ENCODE data around the gene MYO16. TPM values are rescaled to one million over a fixed set of nuclear protein-coding genes. Genes with fewer than 3 reads are reported as not detected.
A peak's percentile ranks its signal among the peaks of the same experiment; 100 is the strongest.

Gene MYO16
- 10 to 100 TPM; 12.0 to 14.9 TPM for total RNA-seq
- polyA plus RNA-seq, result under 1 TPM; 0.54 to 0.55 TPM

DNA sequence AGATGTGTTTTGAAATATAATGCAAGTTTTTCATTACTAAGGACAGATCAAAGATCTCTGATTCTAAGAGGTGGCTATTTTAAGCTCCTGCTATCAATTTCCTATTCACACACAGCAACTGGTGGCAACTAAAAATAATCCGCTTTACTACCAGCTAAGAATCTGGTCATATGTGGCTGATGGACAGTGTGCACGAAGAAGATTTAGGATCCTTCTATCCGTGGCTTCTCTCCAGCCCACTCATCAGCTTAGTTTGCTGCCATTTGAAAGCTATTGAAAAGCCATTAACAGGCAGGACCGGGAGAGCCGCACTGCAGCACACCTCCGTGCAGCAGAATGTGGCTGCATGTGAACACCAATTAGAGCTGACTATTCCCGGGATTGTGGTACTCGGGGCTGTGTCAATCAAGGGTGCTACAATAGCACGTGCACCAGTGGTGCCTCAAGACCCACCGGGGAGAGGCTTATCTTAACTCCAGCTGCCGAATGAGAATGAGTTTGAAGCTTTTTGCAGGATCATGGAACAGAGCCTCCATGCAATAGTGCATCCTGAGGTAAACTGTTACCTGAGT lies at the start of gene MYO16:
MYO16 (plus strand) TSS at position 431 of the 572 bp plus-strand sequence. CDS start 234 bp downstream, outside the sequence.
- Histone ChIP-seq H3K27me3 (ENCODE audit: insufficient read depth, low read length) (no peaks in the 10 kb centered on the region), H3K9me3 (ENCODE audit: control insufficient read depth in 1 of 2, low read length in 2 of 2) (no peaks in the 10 kb centered on the region), H3K36me3 (ENCODE audit: insufficient read depth, low read length) (no peaks in the 10 kb centered on the region), H3K4me3 (ENCODE audit: low read length in 2 of 2) (no peak within 1 kb of the TSS), H3K27ac (ENCODE audit: low read depth, low read length) (no peak within 1 kb of the TSS), H3K4me1 (ENCODE audit: insufficient read depth, low read length) (no peaks in the 10 kb centered on the region)
- Mint-ChIP-seq H3K27ac (no peak within 1 kb of the TSS), H3K9me3 (peaks cover 0 to 15% (median 8%) of the 10 kb centered on the region in 8 donors), H3K4me1 (no peaks in the 10 kb centered on the region), H3K36me3 (peaks cover 0 to 1% of the 10 kb centered on the region in 2 donors), H3K27me3 (no peaks in the 10 kb centered on the region), H3K4me3 (no peak within 1 kb of the TSS)
- DNase-seq, result no peak
- ChIA-PET CTCF (ENCODE audit: partially characterized antibody) (no interaction called here), POLR2A (ENCODE audit: partially characterized antibody) (no interaction called here)
- intact Hi-C loops (cut with micrococcal nuclease), result no loop called here

GRCh38 chr13:108586826-108587225 lies 42.6 kb upstream of the MYO16 start:
- H3K4me3 Mint-ChIP-seq, result peak overlapping the region in 1 of 8 donors; percentile 13
- H3K4me1 Mint-ChIP-seq, result peaks cover 0 to 4% (median under 1%) of the 10 kb centered on the region in 4 donors
- Histone ChIP-seq H3K4me3 (ENCODE audit: low read length in 2 of 2) (no peak overlapping the region), H3K27ac (ENCODE audit: low read depth, low read length) (no peak overlapping the region), H3K9me3 (ENCODE audit: control insufficient read depth in 1 of 2, low read length in 2 of 2) (peaks cover 0 to 6% of the 10 kb centered on the region in 2 donors), H3K4me1 (ENCODE audit: insufficient read depth, low read length) (no peaks in the 10 kb centered on the region), H3K36me3 (ENCODE audit: insufficient read depth, low read length) (no peaks in the 10 kb centered on the region), H3K27me3 (ENCODE audit: insufficient read depth, low read length) (no peaks in the 10 kb centered on the region)
- ChIA-PET POLR2A (ENCODE audit: partially characterized antibody) (no interaction called here), CTCF (ENCODE audit: partially characterized antibody) (no interaction called here)
- H3K27me3 Mint-ChIP-seq, result peaks cover 2 to 8% of the 10 kb centered on the region in 2 donors
- no peaks in the 10 kb centered on the region for H3K36me3 Mint-ChIP-seq
- no peak for DNase-seq
- intact Hi-C loops (cut with micrococcal nuclease), result loop anchor here (10.0 kb wide), 1 partner anchor 242 kb away; no protein-coding TSS in a partner anchor
- peaks cover 0 to 18% (median 9%) of the 10 kb centered on the region in 8 donors for H3K9me3 Mint-ChIP-seq
- H3K27ac Mint-ChIP-seq, result no peak overlapping the region

DNA sequence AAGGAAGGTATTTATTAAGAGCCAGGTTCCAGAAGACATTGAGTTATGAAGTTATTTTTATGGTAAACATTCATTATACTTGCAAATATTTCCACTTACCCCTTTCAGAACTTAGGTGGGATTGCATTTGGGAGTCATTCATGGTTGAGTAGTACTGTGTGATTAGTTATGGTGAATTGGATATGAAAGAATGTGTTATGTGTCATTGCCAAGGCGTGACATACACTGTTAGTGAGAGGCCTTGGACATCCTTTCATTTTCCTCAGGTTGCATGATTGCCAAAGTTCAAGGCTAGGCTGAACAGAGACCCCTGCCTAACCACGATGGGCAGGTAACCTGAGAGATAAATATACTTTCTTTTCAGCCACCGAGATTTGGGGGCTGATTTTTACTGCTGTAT lies 40.9 kb upstream of the MYO16 start:
- intact Hi-C loops (cut with micrococcal nuclease), result loop anchor here (10.0 kb wide), 1 partner anchor 244 kb away; no protein-coding TSS in a partner anchor
- CTCF ChIA-PET (ENCODE audit: partially characterized antibody), result no interaction called here
- peaks cover 2% of the 10 kb centered on the region in 2 donors for H3K27me3 Mint-ChIP-seq

GRCh38 chr13:108594153-108594552 lies 35.3 kb upstream of the MYO16 start:
- H3K27ac ChIP-seq (ENCODE audit: low read depth, low read length), result no peak overlapping the region
- no peak overlapping the region for H3K4me3 ChIP-seq (ENCODE audit: low read length in 2 of 2)
- Mint-ChIP-seq H3K9me3 (peaks cover 0 to 3% (median 0%) of the 10 kb centered on the region in 8 donors), H3K4me1 (peaks cover 0 to 16% (median 8%) of the 10 kb centered on the region in 4 donors), H3K27me3 (peaks cover 6 to 7% of the 10 kb centered on the region in 2 donors), H3K27ac (no peak overlapping the region), H3K36me3 (no peaks in the 10 kb centered on the region), H3K4me3 (no peak overlapping the region)
- no peaks in the 10 kb centered on the region for H3K36me3 ChIP-seq (ENCODE audit: insufficient read depth, low read length)
- H3K4me1 ChIP-seq (ENCODE audit: insufficient read depth, low read length), result no peaks in the 10 kb centered on the region
- H3K9me3 ChIP-seq (ENCODE audit: control insufficient read depth in 1 of 2, low read length in 2 of 2), result no peaks in the 10 kb centered on the region
- H3K27me3 ChIP-seq (ENCODE audit: insufficient read depth, low read length), result no peaks in the 10 kb centered on the region
- DNase-seq, result no peak
- CTCF ChIA-PET (ENCODE audit: partially characterized antibody), result no interaction called here
- intact Hi-C loops (cut with micrococcal nuclease), result no loop called here
- POLR2A ChIA-PET (ENCODE audit: partially characterized antibody), result no interaction called here

More for the DNA sequence above, 40.9 kb upstream of the MYO16 start:
- Histone ChIP-seq H3K27me3 (ENCODE audit: insufficient read depth, low read length) (no peaks in the 10 kb centered on the region), H3K27ac (ENCODE audit: low read depth, low read length) (no peak overlapping the region), H3K4me3 (ENCODE audit: low read length in 2 of 2) (no peak overlapping the region), H3K9me3 (ENCODE audit: control insufficient read depth in 1 of 2, low read length in 2 of 2) (peaks cover 0 to 6% of the 10 kb centered on the region in 2 donors), H3K36me3 (ENCODE audit: insufficient read depth, low read length) (no peaks in the 10 kb centered on the region), H3K4me1 (ENCODE audit: insufficient read depth, low read length) (no peaks in the 10 kb centered on the region)
- POLR2A ChIA-PET (ENCODE audit: partially characterized antibody), result no interaction called here
- Mint-ChIP-seq H3K36me3 (no peaks in the 10 kb centered on the region), H3K4me3 (no peak overlapping the region), H3K27ac (no peak overlapping the region), H3K4me1 (peaks cover 0 to 4% (median under 1%) of the 10 kb centered on the region in 4 donors), H3K9me3 (peaks cover 0 to 18% (median 9%) of the 10 kb centered on the region in 8 donors)
- DNase-seq, result no peak

- Histone ChIP-seq H3K27me3 (ENCODE audit: insufficient read depth, low read length) (no peaks in the 10 kb centered on the region), H3K9me3 (ENCODE audit: control insufficient read depth in 1 of 2, low read length in 2 of 2) (no peaks in the 10 kb centered on the region), H3K4me3 (ENCODE audit: low read length in 2 of 2) (no peak overlapping the region), H3K4me1 (ENCODE audit: insufficient read depth, low read length) (no peaks in the 10 kb centered on the region), H3K27ac (ENCODE audit: low read depth, low read length) (no peak overlapping the region), H3K36me3 (ENCODE audit: insufficient read depth, low read length) (no peaks in the 10 kb centered on the region)
- Mint-ChIP-seq H3K4me1 (peaks cover 0 to 16% (median 5%) of the 10 kb centered on the region in 4 donors), H3K27ac (peak overlapping the region in 1 of 7 donors; percentile 17), H3K36me3 (no peaks in the 10 kb centered on the region), H3K4me3 (peak overlapping the region in 2 of 8 donors; percentile 24 to 31), H3K27me3 (peaks cover 3 to 5% of the 10 kb centered on the region in 2 donors), H3K9me3 (peaks cover 0 to 7% (median 1%) of the 10 kb centered on the region in 8 donors)
- CTCF ChIA-PET (ENCODE audit: partially characterized antibody), result no interaction called here
- DNase-seq, result no peak
- POLR2A ChIA-PET (ENCODE audit: partially characterized antibody), result no interaction called here
- intact Hi-C loops (cut with micrococcal nuclease), result no loop called here
These were observed 33.8 kb upstream of the MYO16 start for GRCh38 chr13:108595436-108596274.

DNA sequence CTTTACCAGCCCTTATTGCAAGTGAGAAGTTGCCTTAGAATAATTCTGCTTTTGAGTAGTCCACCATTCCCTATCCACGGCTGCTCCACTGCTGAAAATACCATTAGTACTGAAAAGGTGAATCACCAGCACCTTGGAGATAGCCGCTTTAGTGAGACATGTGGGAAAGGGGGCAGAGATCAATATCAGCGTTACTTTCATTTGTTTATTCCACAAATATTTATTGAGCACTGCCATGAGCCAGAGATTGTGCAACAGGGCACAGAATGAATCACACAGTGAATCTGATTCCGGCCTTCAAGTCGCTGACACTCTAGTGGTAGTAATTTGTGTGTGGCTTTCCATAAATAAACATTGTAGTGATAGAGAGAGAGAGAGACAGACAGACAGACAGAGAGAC lies 31.5 kb upstream of the MYO16 start:
- intact Hi-C loops (cut with micrococcal nuclease), result no loop called here
- H3K36me3 ChIP-seq (ENCODE audit: insufficient read depth, low read length), result no peaks in the 10 kb centered on the region
- no peak overlapping the region for H3K4me3 ChIP-seq (ENCODE audit: low read length in 2 of 2)
- peaks cover 0 to 21% (median 7%) of the 10 kb centered on the region in 8 donors for H3K9me3 Mint-ChIP-seq
- no peak overlapping the region for H3K27ac ChIP-seq (ENCODE audit: low read depth, low read length)
- H3K27me3 Mint-ChIP-seq, result peaks cover 3 to 5% of the 10 kb centered on the region in 2 donors
- H3K9me3 ChIP-seq (ENCODE audit: control insufficient read depth in 1 of 2, low read length in 2 of 2), result peaks cover 0 to 7% of the 10 kb centered on the region in 2 donors
- no peaks in the 10 kb centered on the region for H3K4me1 ChIP-seq (ENCODE audit: insufficient read depth, low read length)
- peaks cover 0 to 16% (median 5%) of the 10 kb centered on the region in 4 donors for H3K4me1 Mint-ChIP-seq
- peaks cover 0 to 7% of the 10 kb centered on the region in 2 donors for H3K36me3 Mint-ChIP-seq
- H3K27me3 ChIP-seq (ENCODE audit: insufficient read depth, low read length), result no peaks in the 10 kb centered on the region
- no peak for DNase-seq
- CTCF ChIA-PET (ENCODE audit: partially characterized antibody), result no interaction called here
- no peak overlapping the region for H3K4me3 Mint-ChIP-seq
- POLR2A ChIA-PET (ENCODE audit: partially characterized antibody), result no interaction called here
- no peak overlapping the region for H3K27ac Mint-ChIP-seq

DNA sequence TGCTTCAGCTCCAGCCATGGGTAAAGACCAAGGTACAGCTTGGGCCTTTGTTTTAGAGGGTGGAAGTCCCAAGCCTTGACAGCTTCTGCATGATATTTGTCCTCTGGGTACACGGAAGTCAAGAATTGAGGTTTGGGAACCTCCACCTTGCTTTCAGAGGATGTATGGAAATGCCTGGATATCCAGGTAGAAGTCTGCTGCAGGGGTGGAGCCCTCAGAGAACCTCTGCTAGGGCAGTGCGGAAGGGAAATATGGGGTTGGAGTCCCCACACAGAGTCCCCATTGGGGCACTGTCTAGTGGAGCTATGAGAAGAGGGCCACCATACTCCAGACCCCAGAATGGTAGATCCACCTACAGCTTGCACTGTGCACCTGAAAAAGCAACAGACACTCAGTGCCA lies 23.0 kb upstream of the MYO16 start:
- Histone ChIP-seq H3K27me3 (ENCODE audit: insufficient read depth, low read length) (no peaks in the 10 kb centered on the region), H3K4me1 (ENCODE audit: insufficient read depth, low read length) (no peaks in the 10 kb centered on the region), H3K9me3 (ENCODE audit: control insufficient read depth in 1 of 2, low read length in 2 of 2) (peaks cover 0 to 12% of the 10 kb centered on the region in 2 donors), H3K27ac (ENCODE audit: low read depth, low read length) (no peak overlapping the region), H3K4me3 (ENCODE audit: low read length in 2 of 2) (no peak overlapping the region), H3K36me3 (ENCODE audit: insufficient read depth, low read length) (no peaks in the 10 kb centered on the region)
- no peak overlapping the region for H3K4me3 Mint-ChIP-seq
- CTCF ChIA-PET (ENCODE audit: partially characterized antibody), result no interaction called here
- H3K9me3 Mint-ChIP-seq, result peaks cover 4 to 58% (median 25%) of the 10 kb centered on the region in 8 donors
- intact Hi-C loops (cut with micrococcal nuclease), result no loop called here
- H3K36me3 Mint-ChIP-seq, result peaks cover 8 to 19% of the 10 kb centered on the region in 2 donors
- POLR2A ChIA-PET (ENCODE audit: partially characterized antibody), result no interaction called here
- peaks cover 0 to 3% of the 10 kb centered on the region in 2 donors for H3K27me3 Mint-ChIP-seq
- DNase-seq, result no peak
- H3K4me1 Mint-ChIP-seq, result no peaks in the 10 kb centered on the region
- H3K27ac Mint-ChIP-seq, result no peak overlapping the region

Measured in CD4-positive, alpha-beta memory T cell (primary cell).